Measurements from ENCODE around the gene ZNF691.
"Not testable (repeated sequence)": the region's sequence is repeated elsewhere in the genome, so short reads cannot be mapped to it uniquely, and the experiment has no call there.

Gene ZNF691

GRCh38 chr1:42814815-42815214 is 31.6 kb upstream of the ZNF691 start:
- H3K14ac ChIP-seq (ENCODE audit: low read length); H3K4me1 ChIP-seq (ENCODE audit: control insufficient read depth in 2 of 2, insufficient read depth in 1 of 2, low read depth in 1 of 2, low read length in 2 of 2); H3K9ac ChIP-seq (ENCODE audit: low read depth, low read length, poor library complexity); H3K79me1 ChIP-seq (ENCODE audit: low read depth, low read length); H2AFZ ChIP-seq (ENCODE audit: low read length); H3K23ac ChIP-seq (ENCODE audit: low read depth, low read length, poor library complexity); H2BK5ac ChIP-seq (ENCODE audit: low read length); H3K4me2 ChIP-seq (ENCODE audit: insufficient read depth, low read length, poor library complexity, severe bottlenecking); H3K9me3 ChIP-seq (replicated peaks in 1 of 2; ENCODE audit: control insufficient read depth in 2 of 2, insufficient read depth in 1 of 2, low read depth in 1 of 2, low read length in 2 of 2); H3K18ac ChIP-seq (ENCODE audit: low read length); H4K8ac ChIP-seq (ENCODE audit: low read depth, low read length); H3K27ac ChIP-seq (replicated peaks; ENCODE audit: low read length); H4K91ac ChIP-seq (ENCODE audit: low read depth, low read length, poor library complexity); H3K27me3 ChIP-seq (ENCODE audit: control insufficient read depth in 3 of 3, insufficient read depth in 3 of 3, low read depth in 1 of 3, low read length in 3 of 3); H2BK15ac ChIP-seq (ENCODE audit: low read length); H3K4me3 ChIP-seq (ENCODE audit: low read length in 2 of 2); H2BK12ac ChIP-seq (ENCODE audit: low read length); H2AK5ac ChIP-seq (ENCODE audit: low read depth, low read length); DNase-seq (ENCODE audit: low spot score); H3K4ac ChIP-seq (ENCODE audit: low read length); H2BK120ac ChIP-seq (ENCODE audit: low read depth, low read length): not testable (repeated sequence)
- peaks cover 0 to 20% of the 10 kb centered on the region in 2 donors for H3K36me3 ChIP-seq (replicated peaks in 1 of 2; ENCODE audit: control insufficient read depth in 2 of 2, insufficient read depth in 2 of 2, low read length in 2 of 2)
- no CpG with 5 or more reads among the region's 3 CpGs for WGBS, 2 donors (ENCODE audit: extremely low coverage in 2 of 2, insufficient read length in 2 of 2, insufficient replicate concordance in 1 of 2)

DNA sequence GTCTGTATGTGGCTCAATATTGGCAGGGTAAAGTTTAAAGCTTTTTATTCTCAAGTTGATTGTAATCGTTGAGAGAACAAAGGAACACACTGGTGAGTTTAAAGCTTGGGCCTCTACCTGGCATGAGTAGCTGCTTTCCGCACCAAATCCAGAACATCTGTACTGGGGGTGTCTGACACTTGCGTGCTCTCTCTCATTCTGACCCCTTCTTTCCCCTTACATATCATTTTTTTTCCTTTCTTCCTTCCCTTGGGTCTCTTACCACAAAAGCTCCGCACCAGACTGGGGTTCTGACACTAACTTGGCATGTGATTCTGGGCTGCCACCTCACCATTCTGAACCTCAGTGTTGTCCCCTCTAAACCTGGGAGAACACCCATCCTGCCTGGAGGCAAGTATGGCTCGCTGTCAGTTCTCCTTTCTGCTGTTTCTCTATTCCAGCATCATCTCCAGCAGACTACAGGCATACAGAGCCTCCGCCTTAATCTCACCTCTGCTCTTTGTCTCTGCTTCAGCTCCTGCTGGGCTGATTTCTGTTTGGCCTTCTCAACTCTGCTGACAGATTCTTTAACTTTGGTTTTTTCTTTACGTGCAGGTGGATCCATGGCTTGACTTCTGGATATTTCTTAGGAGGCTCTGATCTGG is 30.4 kb upstream of the ZNF691 start:
- Histone ChIP-seq H2BK120ac (ENCODE audit: low read depth, low read length) (no peak overlapping the region), H2BK12ac (ENCODE audit: low read length) (no peak overlapping the region), H3K4me2 (ENCODE audit: insufficient read depth, low read length, poor library complexity, severe bottlenecking) (peak overlapping the region; percentile 71), H3K27me3 (ENCODE audit: control insufficient read depth in 3 of 3, insufficient read depth in 3 of 3, low read depth in 1 of 3, low read length in 3 of 3) (no peaks in the 10 kb centered on the region), H3K4me3 (ENCODE audit: low read length in 2 of 2) (peak overlapping the region; percentile 74 to 79), H3K4ac (ENCODE audit: low read length) (no peak overlapping the region), H2AK5ac (ENCODE audit: low read depth, low read length) (no peak overlapping the region), H4K91ac (ENCODE audit: low read depth, low read length, poor library complexity) (no peak overlapping the region), H3K79me1 (ENCODE audit: low read depth, low read length) (peaks cover 1% of the 10 kb centered on the region), H3K36me3 (replicated peaks in 1 of 2; ENCODE audit: control insufficient read depth in 2 of 2, insufficient read depth in 2 of 2, low read length in 2 of 2) (peaks cover 0 to 18% of the 10 kb centered on the region in 2 donors), H3K23ac (ENCODE audit: low read depth, low read length, poor library complexity) (no peak overlapping the region), H3K4me1 (ENCODE audit: control insufficient read depth in 2 of 2, insufficient read depth in 1 of 2, low read depth in 1 of 2, low read length in 2 of 2) (peaks cover 3 to 6% of the 10 kb centered on the region in 2 donors), H3K18ac (ENCODE audit: low read length) (no peak overlapping the region), H3K9ac (ENCODE audit: low read depth, low read length, poor library complexity) (peak overlapping the region; percentile 0), H2BK5ac (ENCODE audit: low read length) (no peak overlapping the region), H4K8ac (ENCODE audit: low read depth, low read length) (no peak overlapping the region), H2AFZ (ENCODE audit: low read length) (peak overlapping the region; percentile 99), H3K27ac (replicated peaks; ENCODE audit: low read length) (peak overlapping the region; percentile 100), H2BK15ac (ENCODE audit: low read length) (no peak overlapping the region), H3K9me3 (replicated peaks in 1 of 2; ENCODE audit: control insufficient read depth in 2 of 2, insufficient read depth in 1 of 2, low read depth in 1 of 2, low read length in 2 of 2) (no peaks in the 10 kb centered on the region), H3K14ac (ENCODE audit: low read length) (no peak overlapping the region)
- DNase-seq (ENCODE audit: low spot score), result peak; percentile 29
- no CpG with 5 or more reads among the region's 7 CpGs for WGBS, 2 donors (ENCODE audit: extremely low coverage in 2 of 2, insufficient read length in 2 of 2, insufficient replicate concordance in 1 of 2)

- H3K14ac ChIP-seq (ENCODE audit: low read length), result no peak within 1 kb of the TSS
- H2BK120ac ChIP-seq (ENCODE audit: low read depth, low read length), result no peak within 1 kb of the TSS
- H2BK15ac ChIP-seq (ENCODE audit: low read length), result no peak within 1 kb of the TSS
- no peaks in the 10 kb centered on the region for H3K9me3 ChIP-seq (replicated peaks in 1 of 2; ENCODE audit: control insufficient read depth in 2 of 2, insufficient read depth in 1 of 2, low read depth in 1 of 2, low read length in 2 of 2)
- H3K36me3 ChIP-seq (replicated peaks in 1 of 2; ENCODE audit: control insufficient read depth in 2 of 2, insufficient read depth in 2 of 2, low read length in 2 of 2), result peaks cover 0 to 12% of the 10 kb centered on the region in 2 donors
- no peak within 1 kb of the TSS for H3K4ac ChIP-seq (ENCODE audit: low read length)
- H3K9ac ChIP-seq (ENCODE audit: low read depth, low read length, poor library complexity), result peak within 1 kb of the TSS; percentile 96
- H3K79me1 ChIP-seq (ENCODE audit: low read depth, low read length), result peaks cover 1% of the 10 kb centered on the region
- peak within 1 kb of the TSS; percentile 26 for H3K23ac ChIP-seq (ENCODE audit: low read depth, low read length, poor library complexity)
- peak within 1 kb of the TSS; percentile 90 for H2BK5ac ChIP-seq (ENCODE audit: low read length)
- H3K18ac ChIP-seq (ENCODE audit: low read length), result peak within 1 kb of the TSS; percentile 100
- no peak within 1 kb of the TSS for H2BK12ac ChIP-seq (ENCODE audit: low read length)
- WGBS, 2 donors (ENCODE audit: extremely low coverage in 2 of 2, insufficient read length in 2 of 2, insufficient replicate concordance in 1 of 2), result no CpG with 5 or more reads among the region's 66 CpGs
- H2AFZ ChIP-seq (ENCODE audit: low read length), result peak within 1 kb of the TSS; percentile 99
- peak within 1 kb of the TSS; percentile 100 for H3K27ac ChIP-seq (replicated peaks; ENCODE audit: low read length)
- no peak within 1 kb of the TSS for H4K8ac ChIP-seq (ENCODE audit: low read depth, low read length)
- peak within 1 kb of the TSS; percentile 71 for H3K4me2 ChIP-seq (ENCODE audit: insufficient read depth, low read length, poor library complexity, severe bottlenecking)
- peak; percentile 94 for DNase-seq (ENCODE audit: low spot score)
- H3K4me1 ChIP-seq (ENCODE audit: control insufficient read depth in 2 of 2, insufficient read depth in 1 of 2, low read depth in 1 of 2, low read length in 2 of 2), result peaks cover 3 to 6% of the 10 kb centered on the region in 2 donors
- H3K27me3 ChIP-seq (ENCODE audit: control insufficient read depth in 3 of 3, insufficient read depth in 3 of 3, low read depth in 1 of 3, low read length in 3 of 3), result no peaks in the 10 kb centered on the region
- peak within 1 kb of the TSS; percentile 41 for H2AK5ac ChIP-seq (ENCODE audit: low read depth, low read length)
- peak within 1 kb of the TSS; percentile 74 to 85 for H3K4me3 ChIP-seq (ENCODE audit: low read length in 2 of 2)
- H4K91ac ChIP-seq (ENCODE audit: low read depth, low read length, poor library complexity), result no peak within 1 kb of the TSS
Measured at GRCh38 chr1:42816585-42817439, 29.6 kb upstream of the ZNF691 start, which contains the start of the genes ERMAP and SVBP. TSS of gene ERMAP (plus strand) at chr1:42817122. CDS start at chr1:42830449, 13,327 bp downstream. TSS of gene SVBP (minus strand) at chr1:42817397. CDS start at chr1:42816544, 853 bp downstream.

DNA sequence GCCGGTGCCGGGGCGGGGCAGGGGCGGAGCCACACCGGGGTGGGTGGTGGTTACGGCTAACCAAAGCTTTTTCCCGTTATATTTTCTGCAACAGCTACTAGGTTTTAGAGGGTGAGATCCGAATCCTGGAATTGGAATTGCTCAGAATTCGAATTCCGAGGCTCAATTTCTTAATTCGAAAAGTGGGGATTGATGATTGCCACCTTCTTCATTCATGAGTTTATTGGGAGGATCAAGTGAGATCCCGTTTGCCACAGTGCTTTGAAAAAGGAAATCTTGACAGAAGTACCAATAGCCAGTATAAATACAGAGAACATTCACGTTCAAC is 29.0 kb upstream of the ZNF691 start:
- Histone ChIP-seq H3K27me3 (ENCODE audit: control insufficient read depth in 3 of 3, insufficient read depth in 3 of 3, low read depth in 1 of 3, low read length in 3 of 3) (no peaks in the 10 kb centered on the region), H3K18ac (ENCODE audit: low read length) (no peak overlapping the region), H3K9me3 (replicated peaks in 1 of 2; ENCODE audit: control insufficient read depth in 2 of 2, insufficient read depth in 1 of 2, low read depth in 1 of 2, low read length in 2 of 2) (no peaks in the 10 kb centered on the region), H3K14ac (ENCODE audit: low read length) (no peak overlapping the region), H2AK5ac (ENCODE audit: low read depth, low read length) (no peak overlapping the region), H2BK5ac (ENCODE audit: low read length) (peak overlapping the region; percentile 90), H4K8ac (ENCODE audit: low read depth, low read length) (no peak overlapping the region), H4K91ac (ENCODE audit: low read depth, low read length, poor library complexity) (no peak overlapping the region), H2BK15ac (ENCODE audit: low read length) (no peak overlapping the region), H3K79me1 (ENCODE audit: low read depth, low read length) (peaks cover 1% of the 10 kb centered on the region), H3K27ac (replicated peaks; ENCODE audit: low read length) (no peak overlapping the region), H3K4ac (ENCODE audit: low read length) (no peak overlapping the region), H2BK12ac (ENCODE audit: low read length) (no peak overlapping the region), H3K4me3 (ENCODE audit: low read length in 2 of 2) (peak overlapping the region in 1 of 2 donors; percentile 74), H3K23ac (ENCODE audit: low read depth, low read length, poor library complexity) (no peak overlapping the region), H3K36me3 (replicated peaks in 1 of 2; ENCODE audit: control insufficient read depth in 2 of 2, insufficient read depth in 2 of 2, low read length in 2 of 2) (peaks cover 0 to 9% of the 10 kb centered on the region in 2 donors), H3K4me1 (ENCODE audit: control insufficient read depth in 2 of 2, insufficient read depth in 1 of 2, low read depth in 1 of 2, low read length in 2 of 2) (peaks cover 3 to 6% of the 10 kb centered on the region in 2 donors), H3K9ac (ENCODE audit: low read depth, low read length, poor library complexity) (no peak overlapping the region), H2AFZ (ENCODE audit: low read length) (peak overlapping the region; percentile 99), H3K4me2 (ENCODE audit: insufficient read depth, low read length, poor library complexity, severe bottlenecking) (peak overlapping the region; percentile 37), H2BK120ac (ENCODE audit: low read depth, low read length) (no peak overlapping the region)
- WGBS, 2 donors (ENCODE audit: extremely low coverage in 2 of 2, insufficient read length in 2 of 2, insufficient replicate concordance in 1 of 2), result no CpG with 5 or more reads among the region's 13 CpGs
- DNase-seq (ENCODE audit: low spot score), result no peak
